Stimulated activated naive CD4-positive, alpha-beta T cell treated with Interleukin-2 at 50 U/mL for 16 hours (primary cell): ENCODE data around the gene PRUNE2.

Source experiments
- DNase-seq: peaks from one replicate; lab custom pipeline; 2025; lab: John Stamatoyannopoulos, UW

PRUNE2 gene

DNA sequence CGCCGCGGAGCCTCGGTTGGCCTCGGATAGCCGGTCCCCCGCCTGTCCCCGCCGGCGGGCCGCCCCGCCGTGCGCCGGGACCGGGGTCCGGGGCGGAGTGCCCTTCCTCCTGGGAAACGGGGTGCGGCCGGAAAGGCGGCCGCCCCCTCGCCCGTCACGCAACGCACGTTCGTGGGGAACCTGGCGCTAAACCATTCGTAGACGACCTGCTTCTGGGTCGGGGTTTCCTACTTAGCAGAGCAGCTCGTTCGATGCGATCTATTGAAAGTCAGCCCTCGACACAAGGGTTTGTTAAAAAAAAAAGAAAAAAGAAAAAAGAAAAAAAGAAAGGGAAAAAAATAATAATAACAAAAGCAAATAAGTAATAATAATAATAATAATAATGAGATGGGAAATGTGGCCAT lies 334.2 kb downstream of the PRUNE2 start:
- no peak for DNase-seq

DNA sequence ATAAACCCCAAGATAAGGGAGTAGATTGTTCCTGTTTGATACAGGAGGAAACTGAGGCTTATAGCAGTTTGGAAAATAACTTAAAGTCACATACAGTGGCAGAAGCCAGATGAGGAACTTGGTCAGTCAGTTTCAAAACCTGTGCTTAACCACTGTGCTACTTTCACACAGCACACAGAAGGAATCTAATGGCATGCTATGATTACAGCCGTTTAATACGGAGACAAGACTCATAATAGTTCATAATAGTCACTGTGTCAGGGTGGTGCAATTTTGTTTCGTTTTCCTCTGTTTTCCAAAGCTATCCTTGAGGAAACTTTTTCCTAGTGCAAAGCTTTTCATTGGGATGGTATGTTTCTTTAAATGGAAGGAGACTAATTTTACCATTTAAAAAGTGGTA lies 334.6 kb downstream of the PRUNE2 start:
- no peak for DNase-seq

DNA sequence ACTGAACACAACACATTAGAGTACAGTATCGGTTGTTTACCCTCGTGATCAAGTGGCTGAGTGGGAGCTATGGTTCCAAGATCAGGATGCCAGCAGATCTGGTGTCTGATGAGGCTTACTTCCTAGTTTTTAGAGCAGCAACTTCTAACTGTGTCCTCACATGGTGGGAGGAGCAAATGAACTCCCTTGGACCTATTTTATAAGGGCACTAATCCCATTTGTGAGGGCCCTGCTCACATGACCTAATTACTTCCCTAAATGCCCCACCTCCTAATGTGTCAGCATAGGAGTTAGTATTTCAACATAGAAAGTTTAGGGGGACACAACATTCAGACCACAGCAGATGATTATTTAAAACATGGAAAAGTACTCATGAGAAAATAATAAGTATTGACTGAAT lies 335.1 kb downstream of the PRUNE2 start:
- no peak for DNase-seq

DNA sequence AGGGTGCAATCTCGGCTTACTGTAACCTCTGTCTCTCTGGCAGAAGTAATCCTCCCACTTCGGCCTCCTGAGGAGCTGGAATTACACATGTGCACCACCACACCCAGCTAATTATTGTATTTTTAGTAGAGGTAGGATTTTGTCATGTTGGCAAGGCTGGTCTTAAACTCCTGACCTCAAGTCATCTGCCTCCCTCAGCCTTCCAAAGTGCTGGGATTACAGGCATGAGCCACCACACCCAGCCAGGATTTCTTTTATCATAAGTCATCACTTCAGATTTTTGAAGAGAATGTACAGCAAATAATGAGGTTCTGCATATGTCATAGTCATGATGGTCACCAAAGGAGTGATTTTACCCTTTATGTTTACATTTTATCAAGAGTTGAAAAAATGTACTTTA lies 338.8 kb downstream of the PRUNE2 start:
- no peak for DNase-seq

DNA sequence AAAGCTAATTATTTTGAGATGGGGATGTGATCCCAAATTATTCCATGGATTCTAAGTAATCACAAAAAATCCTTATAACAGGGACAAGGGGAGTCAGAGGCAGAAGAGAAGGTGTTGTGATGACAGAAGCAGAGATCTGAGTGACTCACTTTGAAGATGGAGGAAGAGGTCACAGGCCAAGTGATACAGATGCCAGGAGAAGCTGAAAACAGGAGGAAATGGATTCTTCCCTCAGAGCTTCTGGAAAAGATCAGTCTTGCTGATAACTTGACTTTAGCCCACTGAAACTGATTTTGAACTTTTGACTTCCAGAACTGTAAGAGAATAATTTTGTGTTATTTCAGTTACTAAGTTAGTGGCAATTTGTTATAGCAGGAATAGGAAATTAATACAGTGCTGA lies 341.6 kb downstream of the PRUNE2 start:
- no peak for DNase-seq

DNA sequence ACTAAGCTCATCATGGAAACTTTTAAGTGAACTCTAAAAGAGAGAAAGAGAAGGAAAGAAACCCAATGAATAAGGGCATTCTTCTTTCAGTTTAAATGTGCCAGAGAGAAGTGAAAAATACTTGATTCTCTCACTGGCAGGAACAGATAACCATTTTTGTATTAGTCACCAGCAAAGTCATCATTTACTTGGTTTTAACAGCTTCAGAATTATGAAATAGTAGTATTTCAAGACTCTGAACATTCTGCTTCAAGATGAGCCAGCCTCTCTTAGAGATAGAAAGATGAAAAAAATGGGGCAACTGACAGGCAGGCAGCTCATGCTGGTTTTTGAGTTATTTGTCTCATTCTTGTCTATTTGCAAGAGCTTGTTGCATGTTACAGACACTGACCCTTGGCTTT lies 343.4 kb downstream of the PRUNE2 start:
- no peak for DNase-seq

DNA sequence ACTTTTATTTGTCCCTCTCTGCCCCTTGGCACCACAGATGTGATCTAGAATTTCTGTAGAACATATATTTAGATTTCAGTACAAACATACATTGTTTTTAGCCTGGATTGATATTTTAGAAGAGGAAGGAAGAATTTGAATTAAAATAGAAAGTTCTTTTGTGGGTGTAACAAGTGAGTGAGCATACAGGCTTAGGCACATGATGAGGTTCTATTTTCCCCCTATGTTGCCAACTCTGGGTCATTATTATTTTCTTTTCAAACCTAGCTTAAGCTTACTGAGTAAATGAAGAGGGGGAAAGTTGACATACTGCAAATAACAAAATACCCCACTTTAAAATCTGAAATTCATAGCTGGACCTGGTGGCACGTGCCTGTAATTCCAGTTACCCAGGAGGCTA lies 344.0 kb downstream of the PRUNE2 start:
- DNase-seq, result no peak
